GM12878 (cell line): Measurements from ENCODE around the gene ISG20L2. TPM values are rescaled to one million over a fixed set of nuclear protein-coding genes. Genes with fewer than 3 reads are reported as not detected.

ENCODE experiments used
- BCL3 ChIP-seq: IDR thresholded peaks from 2 replicates; pipeline ENCODE4 v1.6.1; 2011; ENCODE audit warnings: borderline replicate concordance, low read depth, mild to moderate bottlenecking, moderate library complexity, low read length; ENCODE audit not compliant: insufficient read depth, poor library complexity, severe bottlenecking
- CEBPB ChIP-seq, 2 experiments: fragments of 150-350 bp in 1 of 2; IDR thresholded peaks; 2 replicates each; pipeline ENCODE4 v1.6.1; 2012 to 2014; ENCODE audit warnings: low read depth in 2 of 2, low read length in 2 of 2, borderline replicate concordance in 1 of 2, inconsistent platforms in 1 of 2
- CHD4 ChIP-seq: fragments of 200-600 bp; sonication (generic); IDR thresholded peaks from 2 replicates; pipeline ENCODE4 v1.6.1; 2016; ENCODE audit warnings: mild to moderate bottlenecking
- E4F1 ChIP-seq: fragments of 450-650 bp; IDR thresholded peaks from 2 replicates; pipeline ENCODE4 v1.6.1; 2018; ENCODE audit warnings: borderline replicate concordance, mild to moderate bottlenecking; ENCODE audit not compliant: partially characterized antibody
- IRF3 ChIP-seq: fragments of 450-650 bp; IDR thresholded peaks from 2 replicates; pipeline ENCODE4 v1.6.1; 2014; ENCODE audit warnings: mild to moderate bottlenecking
- MXI1 ChIP-seq: fragments of 150-350 bp; IDR thresholded peaks from 2 replicates; pipeline ENCODE4 v1.6.1; 2011; ENCODE audit warnings: low read depth, mild to moderate bottlenecking, inconsistent platforms, low read length, improper control_type of control experiment
- NBN ChIP-seq: fragments of 450-650 bp; IDR thresholded peaks from 2 replicates; pipeline ENCODE4 v1.6.1; 2016
- PAX5 ChIP-seq: IDR thresholded peaks from 2 replicates; pipeline ENCODE4 v1.6.1; 2011; ENCODE audit warnings: low read depth, low read length, borderline replicate concordance
- POU2F2 ChIP-seq: IDR thresholded peaks from 3 replicates; pipeline ENCODE4 v1.6.1; 2011; ENCODE audit warnings: low read depth, mild to moderate bottlenecking, low read length, borderline replicate concordance
- RB1 ChIP-seq: fragments of 450-650 bp; formaldehyde crosslinking; IDR thresholded peaks from 2 replicates; pipeline ENCODE4 v1.6.1; 2017; ENCODE audit warnings: mild to moderate bottlenecking, borderline replicate concordance
- WRNIP1 ChIP-seq: IDR thresholded peaks from 2 replicates; pipeline ENCODE4 v1.6.1; 2011; ENCODE audit warnings: low read depth, low read length, improper control_type of control experiment, borderline replicate concordance
- ZBED1 ChIP-seq: IDR thresholded peaks from 2 replicates; pipeline ENCODE4 v1.6.1; 2016; ENCODE audit warnings: borderline replicate concordance
- ZBTB33 ChIP-seq: fragments of 450-650 bp; IDR thresholded peaks from 2 replicates; pipeline ENCODE4 v1.6.1; 2017; ENCODE audit warnings: mild to moderate bottlenecking
- polyA plus RNA-seq, 11 experiments: library from polyadenylated mRNA; depleted of rRNA in 4 of 11; unstranded in 6 of 11; stranded (reverse) in 5 of 11; fragments of >200 nt; fragmentation: Nextera tagmentation in 4 of 11; fragmentation: Illumina TruSeq in 1 of 11; extraction: Ambion mirVana in 4 of 11; extraction: Trizol in 1 of 11; gene quantifications; 1 replicate in 1 of 11; 2 replicates in 10 of 11; pipeline versions ENCODE4 v1.2.1 to v1.2.3, GENCODE V29; 2011 to 2016; ENCODE audit warnings: inconsistent platforms in 2 of 11, missing spikeins in 2 of 11, low read depth in 1 of 11
- total RNA-seq, 4 experiments: library from RNA; depleted of rRNA in 3 of 4; stranded (reverse); fragments of >200 nt in 3 of 4; fragmentation: Illumina TruSeq in 1 of 4; extraction: Trizol in 1 of 4; gene quantifications; 2 replicates each; pipeline versions ENCODE4 v1.2.1 to v1.2.3, GENCODE V29; 2013 to 2021
- TF ChIP-seq, protein P1 (sequence below): fragments of 450-650 bp; IDR thresholded peaks from 2 replicates; pipeline ENCODE4 v1.6.1; 2017; ENCODE audit warnings: mild to moderate bottlenecking, moderate library complexity
- TF ChIP-seq, protein P2 (sequence below), 3 experiments: IDR thresholded peaks in 2 of 3; conservative IDR thresholded peaks in 1 of 3; 2 replicates each; pipeline ENCODE4 v1.5.1; 2011; ENCODE audit warnings: low read depth in 3 of 3, low read length in 3 of 3, mild to moderate bottlenecking in 3 of 3, control low read depth in 2 of 3, moderate library complexity in 2 of 3, inconsistent platforms in 1 of 3, mixed read lengths in 1 of 3; ENCODE audit not compliant: control insufficient read depth in 2 of 3, insufficient read depth in 1 of 3; ENCODE audit errors: extremely low read depth in 1 of 3

ISG20L2 gene
- total and polyA plus RNA-seq, 10 of the 15 experiments (the other 5 are each of a cell fraction or from before 2014, with no cell fraction given), result 16.4 to 111 (median 48.0) TPM

GRCh38 chr1:156725683-156726280 is 2.8 kb downstream of the ISG20L2 start (continued):
- TF ChIP-seq BCL3 (no peak), NBN (peak; percentile 67), ZBTB33 (no peak), RB1 (peak; percentile 71; the same call in 1 of the 2 replicates), CEBPB (IDR thresholded peaks at IDR 0.05; ENCODE audit: borderline replicate concordance in 1 of 2, low read depth in 2 of 2, low read length in 2 of 2) (no peak), POU2F2 (no peak), ZBED1 (no peak), E4F1 (peak; percentile 25), WRNIP1 (0 out of 2 replicates have a peak, but pooled peaks have one; percentile 19), CHD4 (no peak), PAX5 (peak; percentile 32; the same call in 1 of the 2 replicates), IRF3 (no peak), MXI1 (peak; percentile 61; the same call in 1 of the 2 replicates)
- TF ChIP-seq, protein P1, sequence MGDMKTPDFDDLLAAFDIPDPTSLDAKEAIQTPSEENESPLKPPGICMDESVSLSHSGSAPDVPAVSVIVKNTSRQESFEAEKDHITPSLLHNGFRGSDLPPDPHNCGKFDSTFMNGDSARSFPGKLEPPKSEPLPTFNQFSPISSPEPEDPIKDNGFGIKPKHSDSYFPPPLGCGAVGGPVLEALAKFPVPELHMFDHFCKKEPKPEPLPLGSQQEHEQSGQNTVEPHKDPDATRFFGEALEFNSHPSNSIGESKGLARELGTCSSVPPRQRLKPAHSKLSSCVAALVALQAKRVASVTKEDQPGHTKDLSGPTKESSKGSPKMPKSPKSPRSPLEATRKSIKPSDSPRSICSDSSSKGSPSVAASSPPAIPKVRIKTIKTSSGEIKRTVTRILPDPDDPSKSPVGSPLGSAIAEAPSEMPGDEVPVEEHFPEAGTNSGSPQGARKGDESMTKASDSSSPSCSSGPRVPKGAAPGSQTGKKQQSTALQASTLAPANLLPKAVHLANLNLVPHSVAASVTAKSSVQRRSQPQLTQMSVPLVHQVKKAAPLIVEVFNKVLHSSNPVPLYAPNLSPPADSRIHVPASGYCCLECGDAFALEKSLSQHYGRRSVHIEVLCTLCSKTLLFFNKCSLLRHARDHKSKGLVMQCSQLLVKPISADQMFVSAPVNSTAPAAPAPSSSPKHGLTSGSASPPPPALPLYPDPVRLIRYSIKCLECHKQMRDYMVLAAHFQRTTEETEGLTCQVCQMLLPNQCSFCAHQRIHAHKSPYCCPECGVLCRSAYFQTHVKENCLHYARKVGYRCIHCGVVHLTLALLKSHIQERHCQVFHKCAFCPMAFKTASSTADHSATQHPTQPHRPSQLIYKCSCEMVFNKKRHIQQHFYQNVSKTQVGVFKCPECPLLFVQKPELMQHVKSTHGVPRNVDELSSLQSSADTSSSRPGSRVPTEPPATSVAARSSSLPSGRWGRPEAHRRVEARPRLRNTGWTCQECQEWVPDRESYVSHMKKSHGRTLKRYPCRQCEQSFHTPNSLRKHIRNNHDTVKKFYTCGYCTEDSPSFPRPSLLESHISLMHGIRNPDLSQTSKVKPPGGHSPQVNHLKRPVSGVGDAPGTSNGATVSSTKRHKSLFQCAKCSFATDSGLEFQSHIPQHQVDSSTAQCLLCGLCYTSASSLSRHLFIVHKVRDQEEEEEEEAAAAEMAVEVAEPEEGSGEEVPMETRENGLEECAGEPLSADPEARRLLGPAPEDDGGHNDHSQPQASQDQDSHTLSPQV, result no peak
- TF ChIP-seq, protein P2, sequence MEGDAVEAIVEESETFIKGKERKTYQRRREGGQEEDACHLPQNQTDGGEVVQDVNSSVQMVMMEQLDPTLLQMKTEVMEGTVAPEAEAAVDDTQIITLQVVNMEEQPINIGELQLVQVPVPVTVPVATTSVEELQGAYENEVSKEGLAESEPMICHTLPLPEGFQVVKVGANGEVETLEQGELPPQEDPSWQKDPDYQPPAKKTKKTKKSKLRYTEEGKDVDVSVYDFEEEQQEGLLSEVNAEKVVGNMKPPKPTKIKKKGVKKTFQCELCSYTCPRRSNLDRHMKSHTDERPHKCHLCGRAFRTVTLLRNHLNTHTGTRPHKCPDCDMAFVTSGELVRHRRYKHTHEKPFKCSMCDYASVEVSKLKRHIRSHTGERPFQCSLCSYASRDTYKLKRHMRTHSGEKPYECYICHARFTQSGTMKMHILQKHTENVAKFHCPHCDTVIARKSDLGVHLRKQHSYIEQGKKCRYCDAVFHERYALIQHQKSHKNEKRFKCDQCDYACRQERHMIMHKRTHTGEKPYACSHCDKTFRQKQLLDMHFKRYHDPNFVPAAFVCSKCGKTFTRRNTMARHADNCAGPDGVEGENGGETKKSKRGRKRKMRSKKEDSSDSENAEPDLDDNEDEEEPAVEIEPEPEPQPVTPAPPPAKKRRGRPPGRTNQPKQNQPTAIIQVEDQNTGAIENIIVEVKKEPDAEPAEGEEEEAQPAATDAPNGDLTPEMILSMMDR (IDR thresholded peaks at IDR 0.05 in 2 of 3, conservative IDR thresholded peaks at IDR 0.05 in 1 of 3; ENCODE audit: control insufficient read depth in 2 of 3, extremely low read depth in 1 of 3, insufficient read depth in 1 of 3, low read depth in 3 of 3, low read length in 3 of 3), result peak; percentile 96 to 98 (median 98); a peak in 5 of 6 replicates
